ENCODE data around the gene HIGD2A.

Gene HIGD2A

GRCh38 chr5:176356179-176356566, 32.4 kb upstream of the HIGD2A start:
- H3K9ac ChIP-seq (ENCODE audit: low read length in 5 of 5) = peak overlapping the region in 1 of 5 donors; percentile 22
- H3K4me3 ChIP-seq (ENCODE audit: low read depth in 1 of 5, low read length in 5 of 5) = no peak overlapping the region
- no peaks in the 10 kb centered on the region for H3K9me3 ChIP-seq (ENCODE audit: control insufficient read depth in 5 of 5, low read length in 5 of 5)
- H3K27me3 ChIP-seq (ENCODE audit: control insufficient read depth in 5 of 5, insufficient read depth in 4 of 5, low read length in 5 of 5) = no peaks in the 10 kb centered on the region
- H3K36me3 ChIP-seq (ENCODE audit: control insufficient read depth in 5 of 5, insufficient read depth in 5 of 5, low read length in 5 of 5) = peaks cover 8 to 57% (median 40%) of the 10 kb centered on the region in 5 donors
- peaks cover 3 to 14% (median 12%) of the 10 kb centered on the region in 5 donors for H3K4me1 ChIP-seq (ENCODE audit: control insufficient read depth in 5 of 5, insufficient read depth in 5 of 5, low read length in 5 of 5)
- H3K27ac ChIP-seq (ENCODE audit: low read depth, low read length) = no peak overlapping the region

GRCh38 chr5:176359658-176360057, 28.9 kb upstream of the HIGD2A start:
- Histone ChIP-seq H3K9me3 (ENCODE audit: control insufficient read depth in 5 of 5, low read length in 5 of 5) (no peaks in the 10 kb centered on the region), H3K9ac (ENCODE audit: low read length in 5 of 5) (no peak overlapping the region), H3K27ac (ENCODE audit: low read depth, low read length) (no peak overlapping the region), H3K4me3 (ENCODE audit: low read depth in 1 of 5, low read length in 5 of 5) (no peak overlapping the region), H3K36me3 (ENCODE audit: control insufficient read depth in 5 of 5, insufficient read depth in 5 of 5, low read length in 5 of 5) (peaks cover 5 to 25% (median 15%) of the 10 kb centered on the region in 5 donors), H3K27me3 (ENCODE audit: control insufficient read depth in 5 of 5, insufficient read depth in 4 of 5, low read length in 5 of 5) (no peaks in the 10 kb centered on the region), H3K4me1 (ENCODE audit: control insufficient read depth in 5 of 5, insufficient read depth in 5 of 5, low read length in 5 of 5) (peaks cover 3 to 25% (median 21%) of the 10 kb centered on the region in 5 donors)

DNA sequence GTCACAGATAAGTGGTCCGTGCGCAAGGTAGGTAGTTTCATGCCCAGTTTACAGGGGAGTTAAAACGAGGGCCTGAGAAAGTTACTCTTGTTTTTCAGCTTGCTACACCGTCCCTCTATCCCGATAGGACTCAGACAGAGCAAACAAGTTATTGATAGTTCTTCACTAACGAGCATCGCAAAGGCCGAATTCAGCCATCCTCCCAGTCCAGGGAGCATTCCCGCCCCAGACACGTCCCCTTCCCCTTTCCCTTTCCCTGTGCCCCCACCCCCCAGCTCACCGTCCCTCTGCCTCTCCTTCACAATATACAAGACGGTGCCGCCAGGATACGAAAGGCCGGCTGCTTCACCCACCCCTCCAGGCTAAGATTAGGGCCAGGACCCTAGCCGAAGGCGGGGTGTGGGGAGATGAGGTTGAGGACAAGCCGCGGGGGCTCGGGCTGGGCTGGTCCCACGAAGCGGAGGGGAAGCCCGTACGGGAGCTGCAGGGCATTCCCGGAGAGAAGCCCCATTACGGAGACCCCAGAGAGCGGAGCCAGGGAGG, 27.6 kb upstream of the HIGD2A start:
- Histone ChIP-seq H3K36me3 (ENCODE audit: control insufficient read depth in 5 of 5, insufficient read depth in 5 of 5, low read length in 5 of 5) (peaks cover 0 to 13% (median 8%) of the 10 kb centered on the region in 5 donors), H3K9me3 (ENCODE audit: control insufficient read depth in 5 of 5, low read length in 5 of 5) (no peaks in the 10 kb centered on the region), H3K9ac (ENCODE audit: low read length in 5 of 5) (peak overlapping the region; percentile 76 to 97 (median 88)), H3K4me1 (ENCODE audit: control insufficient read depth in 5 of 5, insufficient read depth in 5 of 5, low read length in 5 of 5) (peaks cover 3 to 38% (median 32%) of the 10 kb centered on the region in 5 donors), H3K27me3 (ENCODE audit: control insufficient read depth in 5 of 5, insufficient read depth in 4 of 5, low read length in 5 of 5) (no peaks in the 10 kb centered on the region), H3K4me3 (ENCODE audit: low read depth in 1 of 5, low read length in 5 of 5) (peak overlapping the region; percentile 75 to 96 (median 93)), H3K27ac (ENCODE audit: low read depth, low read length) (peak overlapping the region; percentile 60)

- Histone ChIP-seq H3K36me3 (ENCODE audit: control insufficient read depth in 5 of 5, insufficient read depth in 5 of 5, low read length in 5 of 5) (peaks cover 0 to 9% (median 5%) of the 10 kb centered on the region in 5 donors), H3K4me1 (ENCODE audit: control insufficient read depth in 5 of 5, insufficient read depth in 5 of 5, low read length in 5 of 5) (peaks cover 3 to 45% (median 38%) of the 10 kb centered on the region in 5 donors), H3K27me3 (ENCODE audit: control insufficient read depth in 5 of 5, insufficient read depth in 4 of 5, low read length in 5 of 5) (no peaks in the 10 kb centered on the region), H3K27ac (ENCODE audit: low read depth, low read length) (peak within 1 kb of the TSS; percentile 60), H3K9ac (ENCODE audit: low read length in 5 of 5) (peak within 1 kb of the TSS; percentile 76 to 97 (median 88)), H3K4me3 (ENCODE audit: low read depth in 1 of 5, low read length in 5 of 5) (peak within 1 kb of the TSS; percentile 75 to 96 (median 93)), H3K9me3 (ENCODE audit: control insufficient read depth in 5 of 5, low read length in 5 of 5) (no peaks in the 10 kb centered on the region)
These were observed 26.9 kb upstream of the HIGD2A start, which contains the start of gene KIAA1191 for GRCh38 chr5:176361437-176362232. Gene KIAA1191 (minus strand): TSS chr5:176361764. CDS start chr5:176359508, 2,256 bp downstream.

- H3K4me3 ChIP-seq (ENCODE audit: low read depth in 1 of 5, low read length in 5 of 5) = peak overlapping the region; percentile 75 to 96 (median 93)
- peaks cover 3 to 45% (median 38%) of the 10 kb centered on the region in 5 donors for H3K4me1 ChIP-seq (ENCODE audit: control insufficient read depth in 5 of 5, insufficient read depth in 5 of 5, low read length in 5 of 5)
- peak overlapping the region; percentile 60 for H3K27ac ChIP-seq (ENCODE audit: low read depth, low read length)
- peak overlapping the region in 3 of 5 donors; percentile 72 to 97 (median 88) for H3K9ac ChIP-seq (ENCODE audit: low read length in 5 of 5)
- no peaks in the 10 kb centered on the region for H3K27me3 ChIP-seq (ENCODE audit: control insufficient read depth in 5 of 5, insufficient read depth in 4 of 5, low read length in 5 of 5)
- H3K9me3 ChIP-seq (ENCODE audit: control insufficient read depth in 5 of 5, low read length in 5 of 5) = no peaks in the 10 kb centered on the region
- H3K36me3 ChIP-seq (ENCODE audit: control insufficient read depth in 5 of 5, insufficient read depth in 5 of 5, low read length in 5 of 5) = peaks cover 0 to 8% (median 4%) of the 10 kb centered on the region in 5 donors
These were observed 26.4 kb upstream of the HIGD2A start for GRCh38 chr5:176362233-176362490.

GRCh38 chr5:176364765-176365350, 23.7 kb upstream of the HIGD2A start:
- Histone ChIP-seq H3K9me3 (ENCODE audit: control insufficient read depth in 5 of 5, low read length in 5 of 5) (no peaks in the 10 kb centered on the region), H3K27ac (ENCODE audit: low read depth, low read length) (no peak overlapping the region), H3K4me1 (ENCODE audit: control insufficient read depth in 5 of 5, insufficient read depth in 5 of 5, low read length in 5 of 5) (peaks cover under 1 to 41% (median 36%) of the 10 kb centered on the region in 5 donors), H3K36me3 (ENCODE audit: control insufficient read depth in 5 of 5, insufficient read depth in 5 of 5, low read length in 5 of 5) (peaks cover 0 to 16% (median 9%) of the 10 kb centered on the region in 5 donors), H3K27me3 (ENCODE audit: control insufficient read depth in 5 of 5, insufficient read depth in 4 of 5, low read length in 5 of 5) (no peaks in the 10 kb centered on the region), H3K4me3 (ENCODE audit: low read depth in 1 of 5, low read length in 5 of 5) (peak overlapping the region; percentile 79 to 87 (median 85)), H3K9ac (ENCODE audit: low read length in 5 of 5) (peak overlapping the region; percentile 76 to 89 (median 80))

GRCh38 chr5:176365351-176366231, 23.0 kb upstream of the HIGD2A start, which contains the start of gene ARL10:
Gene ARL10 (plus strand): TSS chr5:176365487. CDS start chr5:176365564, 77 bp downstream.
- Histone ChIP-seq H3K4me1 (ENCODE audit: control insufficient read depth in 5 of 5, insufficient read depth in 5 of 5, low read length in 5 of 5) (peaks cover 0 to 36% (median 32%) of the 10 kb centered on the region in 5 donors), H3K27me3 (ENCODE audit: control insufficient read depth in 5 of 5, insufficient read depth in 4 of 5, low read length in 5 of 5) (no peaks in the 10 kb centered on the region), H3K27ac (ENCODE audit: low read depth, low read length) (no peak within 1 kb of the TSS), H3K9me3 (ENCODE audit: control insufficient read depth in 5 of 5, low read length in 5 of 5) (no peaks in the 10 kb centered on the region), H3K4me3 (ENCODE audit: low read depth in 1 of 5, low read length in 5 of 5) (peak within 1 kb of the TSS; percentile 79 to 87 (median 85)), H3K36me3 (ENCODE audit: control insufficient read depth in 5 of 5, insufficient read depth in 5 of 5, low read length in 5 of 5) (peaks cover 0 to 24% (median 10%) of the 10 kb centered on the region in 5 donors), H3K9ac (ENCODE audit: low read length in 5 of 5) (peak within 1 kb of the TSS; percentile 79 to 89 (median 81))

GRCh38 chr5:176366232-176366894, 22.2 kb upstream of the HIGD2A start:
- H3K9me3 ChIP-seq (ENCODE audit: control insufficient read depth in 5 of 5, low read length in 5 of 5) = no peaks in the 10 kb centered on the region
- H3K27me3 ChIP-seq (ENCODE audit: control insufficient read depth in 5 of 5, insufficient read depth in 4 of 5, low read length in 5 of 5) = no peaks in the 10 kb centered on the region
- H3K4me3 ChIP-seq (ENCODE audit: low read depth in 1 of 5, low read length in 5 of 5) = peak overlapping the region in 4 of 5 donors; percentile 81 to 87 (median 86)
- H3K4me1 ChIP-seq (ENCODE audit: control insufficient read depth in 5 of 5, insufficient read depth in 5 of 5, low read length in 5 of 5) = peaks cover 0 to 29% (median 25%) of the 10 kb centered on the region in 5 donors
- H3K9ac ChIP-seq (ENCODE audit: low read length in 5 of 5) = peak overlapping the region in 4 of 5 donors; percentile 41 to 81 (median 74)
- peaks cover 0 to 24% (median 11%) of the 10 kb centered on the region in 5 donors for H3K36me3 ChIP-seq (ENCODE audit: control insufficient read depth in 5 of 5, insufficient read depth in 5 of 5, low read length in 5 of 5)
- H3K27ac ChIP-seq (ENCODE audit: low read depth, low read length) = no peak overlapping the region

GRCh38 chr5:176368726-176369125, 19.8 kb upstream of the HIGD2A start:
- Histone ChIP-seq H3K27me3 (ENCODE audit: control insufficient read depth in 5 of 5, insufficient read depth in 4 of 5, low read length in 5 of 5) (no peaks in the 10 kb centered on the region), H3K4me3 (ENCODE audit: low read depth in 1 of 5, low read length in 5 of 5) (no peak overlapping the region), H3K9me3 (ENCODE audit: control insufficient read depth in 5 of 5, low read length in 5 of 5) (no peaks in the 10 kb centered on the region), H3K36me3 (ENCODE audit: control insufficient read depth in 5 of 5, insufficient read depth in 5 of 5, low read length in 5 of 5) (peaks cover 0 to 30% (median 15%) of the 10 kb centered on the region in 5 donors), H3K4me1 (ENCODE audit: control insufficient read depth in 5 of 5, insufficient read depth in 5 of 5, low read length in 5 of 5) (peaks cover 3 to 30% (median 28%) of the 10 kb centered on the region in 5 donors), H3K27ac (ENCODE audit: low read depth, low read length) (no peak overlapping the region), H3K9ac (ENCODE audit: low read length in 5 of 5) (no peak overlapping the region)

All from subcutaneous abdominal adipose tissue (tissue), 5 donors.